Mesothelial cell of epicardium (in vitro differentiated cells): Measurements from ENCODE around the gene IKBKE. TPM values are rescaled to one million over a fixed set of nuclear protein-coding genes. Genes with fewer than 3 reads are reported as not detected.

ENCODE experiments used
- DNase-seq, 2 experiments: peaks; one replicate each; pipeline ENCODE4 v3.0.0; 2021; ENCODE audit warnings: low spot score in 2 of 2; ENCODE audit not compliant: unreplicated experiment in 2 of 2
- H3K27ac Mint-ChIP-seq: 2 replicates; pipeline ENCODE4 v1.8.0; 2021; ENCODE audit warnings: mixed read lengths
- H3K27me3 Mint-ChIP-seq: 2 replicates; pipeline ENCODE4 v1.8.0; 2021; ENCODE audit warnings: low read depth, mixed read lengths
- H3K36me3 Mint-ChIP-seq: 2 replicates; pipeline ENCODE4 v1.8.0; 2021; ENCODE audit warnings: mixed read lengths
- H3K4me1 Mint-ChIP-seq: 2 replicates; pipeline ENCODE4 v1.8.0; 2021; ENCODE audit warnings: mixed read lengths
- H3K4me3 Mint-ChIP-seq: 2 replicates; pipeline ENCODE4 v1.8.0; 2021; ENCODE audit warnings: mild to moderate bottlenecking, moderate library complexity, mixed read lengths
- H3K9me3 Mint-ChIP-seq: 2 replicates; pipeline ENCODE4 v1.8.0; 2021; ENCODE audit warnings: mixed read lengths
- total RNA-seq: library from RNA; stranded (reverse); gene quantifications from 3 replicates; pipeline ENCODE4 v1.2.1, GENCODE V29; 2021
- TF ChIP-seq, protein P1 (sequence below): fragments of 200-600 bp; sonication (generic); IDR thresholded peaks from one replicate; pipeline ENCODE4 v1.5.0; 2021; ENCODE audit warnings: antibody characterized with exemption; ENCODE audit not compliant: unreplicated experiment

The IKBKE gene
- total RNA-seq, 1 donor from 2014 or later: 7.9 TPM

DNA sequence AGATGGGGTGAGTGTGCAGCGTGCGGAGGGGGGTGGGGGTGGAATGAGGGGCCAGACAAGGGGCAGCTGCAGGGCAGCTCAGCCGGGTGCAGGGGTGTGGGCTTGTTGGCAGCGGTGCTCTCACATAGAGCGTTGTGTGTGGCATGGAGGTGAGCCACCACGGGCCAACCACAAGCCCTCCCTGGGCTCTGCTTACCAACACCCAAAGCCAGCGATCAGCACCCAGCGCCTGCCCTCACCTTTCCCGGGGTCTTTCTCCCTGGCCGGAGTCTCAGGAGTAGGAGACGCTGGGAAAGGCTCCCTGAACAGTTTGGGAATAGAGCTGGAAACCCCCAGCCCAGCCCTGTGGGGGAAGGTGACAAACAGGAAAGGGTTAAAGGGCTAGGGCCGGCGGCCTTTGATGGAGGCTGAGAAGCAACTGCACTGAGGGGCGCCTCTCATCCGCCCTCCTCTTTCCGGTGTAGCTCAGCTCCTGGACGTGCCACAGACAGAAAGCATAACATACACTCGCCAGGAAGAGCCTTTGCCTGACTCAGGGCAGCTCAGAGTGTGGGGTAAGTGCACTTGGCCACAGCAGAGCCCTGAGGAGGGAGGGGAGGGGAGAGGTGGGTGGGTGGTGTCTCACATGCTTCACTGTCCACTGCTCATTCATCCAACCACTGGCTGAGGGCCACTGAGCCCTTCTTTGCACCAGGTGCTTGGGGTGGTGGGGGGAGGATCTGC, 577 bp downstream of the IKBKE start:
- DNase-seq: no peak
- peak overlapping the region; percentile 64 for H3K4me3 Mint-ChIP-seq
- no peak overlapping the region for H3K27ac Mint-ChIP-seq
- TF ChIP-seq, protein P1, sequence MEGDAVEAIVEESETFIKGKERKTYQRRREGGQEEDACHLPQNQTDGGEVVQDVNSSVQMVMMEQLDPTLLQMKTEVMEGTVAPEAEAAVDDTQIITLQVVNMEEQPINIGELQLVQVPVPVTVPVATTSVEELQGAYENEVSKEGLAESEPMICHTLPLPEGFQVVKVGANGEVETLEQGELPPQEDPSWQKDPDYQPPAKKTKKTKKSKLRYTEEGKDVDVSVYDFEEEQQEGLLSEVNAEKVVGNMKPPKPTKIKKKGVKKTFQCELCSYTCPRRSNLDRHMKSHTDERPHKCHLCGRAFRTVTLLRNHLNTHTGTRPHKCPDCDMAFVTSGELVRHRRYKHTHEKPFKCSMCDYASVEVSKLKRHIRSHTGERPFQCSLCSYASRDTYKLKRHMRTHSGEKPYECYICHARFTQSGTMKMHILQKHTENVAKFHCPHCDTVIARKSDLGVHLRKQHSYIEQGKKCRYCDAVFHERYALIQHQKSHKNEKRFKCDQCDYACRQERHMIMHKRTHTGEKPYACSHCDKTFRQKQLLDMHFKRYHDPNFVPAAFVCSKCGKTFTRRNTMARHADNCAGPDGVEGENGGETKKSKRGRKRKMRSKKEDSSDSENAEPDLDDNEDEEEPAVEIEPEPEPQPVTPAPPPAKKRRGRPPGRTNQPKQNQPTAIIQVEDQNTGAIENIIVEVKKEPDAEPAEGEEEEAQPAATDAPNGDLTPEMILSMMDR: no peak
- peaks cover 11% of the 10 kb centered on the region for H3K36me3 Mint-ChIP-seq
- H3K4me1 Mint-ChIP-seq: peaks cover 45% of the 10 kb centered on the region
- H3K9me3 Mint-ChIP-seq: no peaks in the 10 kb centered on the region
- peaks cover 22% of the 10 kb centered on the region for H3K27me3 Mint-ChIP-seq

DNA sequence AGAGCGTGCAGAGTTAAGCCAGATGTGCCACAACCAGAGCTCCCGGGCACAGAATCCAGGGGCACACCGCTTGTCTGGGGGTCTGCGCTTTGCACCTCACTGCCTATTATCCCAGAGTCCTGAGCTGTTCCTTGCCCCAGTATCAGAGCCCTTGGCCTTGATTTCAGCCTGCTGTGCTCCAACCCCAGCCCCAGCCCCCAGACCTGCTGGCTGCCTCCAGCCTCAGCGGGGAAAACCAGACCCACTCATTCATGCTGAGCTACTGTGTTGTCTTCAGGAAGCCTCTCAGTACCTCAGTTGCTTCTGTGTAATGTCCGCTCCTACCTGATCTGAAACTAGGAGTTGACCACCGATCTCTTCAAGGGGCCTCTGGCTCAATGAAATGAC, 1.1 kb downstream of the IKBKE start:
- Mint-ChIP-seq H3K4me3 (peak overlapping the region; percentile 64), H3K36me3 (peaks cover 17% of the 10 kb centered on the region), H3K27me3 (peaks cover 19% of the 10 kb centered on the region), H3K4me1 (peaks cover 43% of the 10 kb centered on the region), H3K9me3 (no peaks in the 10 kb centered on the region), H3K27ac (peak overlapping the region; percentile 8)
- DNase-seq: no peak
- TF ChIP-seq, protein P1: no peak

DNA sequence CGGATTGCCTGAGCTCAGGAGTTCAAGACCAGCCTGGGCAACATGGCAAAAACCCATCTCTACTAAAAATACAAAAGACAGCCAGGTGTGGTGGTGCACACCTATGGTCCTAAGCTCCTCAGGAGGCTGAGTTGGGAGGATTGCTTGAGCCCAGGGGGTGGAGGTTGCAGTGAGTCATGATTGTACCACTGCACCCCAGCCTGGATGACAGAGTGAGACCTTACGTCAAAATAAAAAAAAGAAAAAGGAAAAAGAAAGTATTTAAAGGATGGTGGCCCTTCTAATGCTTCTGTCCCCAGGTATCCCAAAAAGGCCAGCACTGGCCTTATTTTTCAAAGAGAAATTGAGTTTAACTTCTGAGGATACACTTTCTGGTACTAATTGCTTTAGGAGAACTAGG, 1.7 kb downstream of the IKBKE start:
- peak overlapping the region; percentile 8 for H3K27ac Mint-ChIP-seq
- no peaks in the 10 kb centered on the region for H3K9me3 Mint-ChIP-seq
- peaks cover 41% of the 10 kb centered on the region for H3K4me1 Mint-ChIP-seq
- H3K36me3 Mint-ChIP-seq: peaks cover 17% of the 10 kb centered on the region
- TF ChIP-seq, protein P1: no peak
- DNase-seq: no peak
- H3K27me3 Mint-ChIP-seq: peaks cover 14% of the 10 kb centered on the region
- no peak overlapping the region for H3K4me3 Mint-ChIP-seq

DNA sequence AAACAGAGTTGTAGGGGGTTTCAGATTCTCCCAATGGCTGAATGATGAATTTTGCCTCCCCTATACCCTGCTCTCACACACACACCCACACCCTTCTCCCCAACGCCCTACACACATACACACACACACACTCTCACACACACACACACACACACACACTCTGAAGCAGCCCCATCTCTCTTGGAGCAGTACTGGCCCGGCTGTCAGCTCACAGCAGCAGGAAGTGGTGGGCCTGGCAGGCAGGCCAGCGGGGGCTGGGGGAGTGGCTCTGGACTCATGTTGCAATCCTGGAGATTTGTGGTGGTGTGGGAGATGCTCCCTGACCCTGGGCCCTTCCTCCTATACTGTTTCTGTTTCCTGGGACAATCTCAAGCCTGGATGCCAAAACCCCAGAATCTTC, 2.2 kb downstream of the IKBKE start:
- DNase-seq: no peak
- TF ChIP-seq, protein P1: no peak
- peaks cover 17% of the 10 kb centered on the region for H3K36me3 Mint-ChIP-seq
- peaks cover 36% of the 10 kb centered on the region for H3K4me1 Mint-ChIP-seq
- no peaks in the 10 kb centered on the region for H3K9me3 Mint-ChIP-seq
- H3K27me3 Mint-ChIP-seq: peaks cover 11% of the 10 kb centered on the region
- no peak overlapping the region for H3K27ac Mint-ChIP-seq
- H3K4me3 Mint-ChIP-seq: no peak overlapping the region

DNA sequence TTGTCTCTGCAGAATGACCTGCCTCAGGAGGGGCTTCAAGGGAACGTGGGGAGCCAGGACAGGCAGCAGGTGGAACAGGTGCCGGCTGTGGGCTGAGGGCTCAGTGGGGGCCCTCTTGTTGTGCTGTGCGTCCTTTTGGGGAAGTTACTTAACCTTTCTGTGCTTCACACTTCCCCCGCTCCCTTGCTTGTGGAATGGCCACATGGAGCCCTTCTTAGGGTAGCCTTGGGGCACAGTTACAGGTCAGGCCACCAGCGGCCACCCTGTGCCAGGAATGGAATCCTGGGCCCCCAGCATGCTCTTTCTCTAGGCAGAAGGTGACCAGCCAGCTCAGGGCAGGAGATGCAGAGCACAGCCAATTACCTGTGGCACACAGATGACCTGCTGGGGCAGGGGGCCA, 2.6 kb downstream of the IKBKE start:
- Mint-ChIP-seq H3K4me3 (no peak overlapping the region), H3K27me3 (peaks cover 7% of the 10 kb centered on the region), H3K4me1 (peaks cover 32% of the 10 kb centered on the region), H3K36me3 (peaks cover 17% of the 10 kb centered on the region), H3K9me3 (no peaks in the 10 kb centered on the region), H3K27ac (no peak overlapping the region)
- DNase-seq: no peak
- TF ChIP-seq, protein P1: no peak
